Thyroid gland (tissue), 4 donors: ENCODE measurements around the gene TMEM161A.

ENCODE experiments used
- POLR2A ChIP-seq, 2 donors: fragments of 450-650 bp; IDR thresholded peaks; one replicate each; pipeline ENCODE4 v1.6.1; 2017; ENCODE audit warnings: antibody characterized with exemption in 2 of 2, mild to moderate bottlenecking in 2 of 2, moderate library complexity in 1 of 2
- TF ChIP-seq, protein P1 (sequence below), 6 experiments: fragments of 200-600 bp in 3 of 6; fragments of 450-650 bp in 3 of 6; sonication (generic) in 3 of 6; IDR thresholded peaks; one replicate each; pipeline ENCODE4 v1.5.1; 2016 to 2019; ENCODE audit warnings: antibody characterized with exemption in 6 of 6, mild to moderate bottlenecking in 2 of 6, inconsistent platforms in 1 of 6, moderate library complexity in 1 of 6

DNA sequence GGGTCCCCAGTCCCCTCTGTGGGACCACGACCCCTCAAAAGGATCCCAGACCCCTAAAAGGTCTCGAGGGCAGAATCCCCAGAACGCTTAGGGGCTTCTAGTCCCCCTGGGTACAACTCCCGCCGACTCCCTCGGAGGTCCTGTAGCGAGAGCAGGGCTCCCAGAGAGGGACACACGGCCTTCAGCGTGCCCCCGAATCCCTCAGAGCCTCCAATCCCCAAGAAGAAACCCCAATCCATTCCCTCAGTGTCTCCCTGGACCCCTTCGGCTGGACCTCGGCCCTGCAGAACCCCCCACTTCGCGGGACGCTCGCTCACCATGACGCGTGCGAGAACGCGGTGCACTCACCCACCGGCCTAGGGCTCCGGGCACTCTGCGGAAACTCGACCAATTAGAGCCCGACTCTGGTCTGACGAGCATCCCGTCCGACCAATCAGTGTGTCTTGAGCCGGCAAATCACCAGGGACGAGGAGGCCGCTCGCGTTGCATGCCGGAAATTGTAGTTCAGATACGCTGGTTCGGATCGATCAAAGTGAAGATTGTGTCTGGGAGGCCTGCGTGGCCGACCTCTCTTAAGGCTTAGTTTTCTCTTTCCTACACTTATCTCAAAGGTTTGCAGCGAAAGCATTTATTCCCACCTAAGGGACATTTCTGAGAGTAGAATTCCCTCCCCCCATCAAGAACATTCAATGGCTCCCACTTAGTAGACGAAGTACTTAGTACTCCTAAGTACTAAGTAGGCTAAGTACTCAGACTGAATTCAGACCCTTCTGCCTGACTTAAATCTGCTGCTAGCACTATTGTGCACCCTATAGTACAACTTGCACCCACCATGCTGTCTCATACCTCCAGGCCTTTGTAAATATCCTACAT lies at the start of gene TMEM161A:
- TF ChIP-seq, protein P1, sequence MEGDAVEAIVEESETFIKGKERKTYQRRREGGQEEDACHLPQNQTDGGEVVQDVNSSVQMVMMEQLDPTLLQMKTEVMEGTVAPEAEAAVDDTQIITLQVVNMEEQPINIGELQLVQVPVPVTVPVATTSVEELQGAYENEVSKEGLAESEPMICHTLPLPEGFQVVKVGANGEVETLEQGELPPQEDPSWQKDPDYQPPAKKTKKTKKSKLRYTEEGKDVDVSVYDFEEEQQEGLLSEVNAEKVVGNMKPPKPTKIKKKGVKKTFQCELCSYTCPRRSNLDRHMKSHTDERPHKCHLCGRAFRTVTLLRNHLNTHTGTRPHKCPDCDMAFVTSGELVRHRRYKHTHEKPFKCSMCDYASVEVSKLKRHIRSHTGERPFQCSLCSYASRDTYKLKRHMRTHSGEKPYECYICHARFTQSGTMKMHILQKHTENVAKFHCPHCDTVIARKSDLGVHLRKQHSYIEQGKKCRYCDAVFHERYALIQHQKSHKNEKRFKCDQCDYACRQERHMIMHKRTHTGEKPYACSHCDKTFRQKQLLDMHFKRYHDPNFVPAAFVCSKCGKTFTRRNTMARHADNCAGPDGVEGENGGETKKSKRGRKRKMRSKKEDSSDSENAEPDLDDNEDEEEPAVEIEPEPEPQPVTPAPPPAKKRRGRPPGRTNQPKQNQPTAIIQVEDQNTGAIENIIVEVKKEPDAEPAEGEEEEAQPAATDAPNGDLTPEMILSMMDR (IDR thresholded peaks at IDR 0.05), result no peak
- TF ChIP-seq POLR2A (IDR thresholded peaks at IDR 0.05), result peak in 1 of 2 donors; percentile 86
